ENCODE results near the gene TNFRSF14. TPM values are rescaled to one million over a fixed set of nuclear protein-coding genes. Genes with fewer than 3 reads are reported as not detected.
A peak's percentile ranks its signal among the peaks of the same experiment; 100 is the strongest.

The TNFRSF14 gene
- total and polyA plus RNA-seq, 4 donors, result 14.8 to 38.1 (median 29.1) TPM

GRCh38 chr1:2555634-2556276 is 416 bp upstream of the TNFRSF14 start:
- Histone ChIP-seq H3K9ac (ENCODE audit: low read depth in 1 of 2, low read length in 2 of 2) (peak overlapping the region; percentile 85 to 99), H3K27me3 (ENCODE audit: control insufficient read depth in 4 of 4, insufficient read depth in 4 of 4, low read length in 3 of 4) (no peaks in the 10 kb centered on the region), H3K4me3 (ENCODE audit: low read depth in 1 of 3, low read length in 3 of 3) (peak overlapping the region; percentile 54 to 83 (median 71)), H3K36me3 (ENCODE audit: control insufficient read depth in 4 of 4, insufficient read depth in 3 of 4, low read depth in 1 of 4, low read length in 3 of 4) (peaks cover 3 to 14% (median 7%) of the 10 kb centered on the region in 4 donors), H3K27ac (ENCODE audit: low read depth in 1 of 2, low read length in 2 of 2) (peak overlapping the region; percentile 83 to 96), H3K4me1 (ENCODE audit: control insufficient read depth in 4 of 4, insufficient read depth in 4 of 4, low read length in 3 of 4) (peaks cover 7 to 27% (median 19%) of the 10 kb centered on the region in 4 donors), H3K9me3 (ENCODE audit: control insufficient read depth in 4 of 4, low read length in 3 of 4) (no peaks in the 10 kb centered on the region)
- peak; percentile 53 for DNase-seq (ENCODE audit: low spot score)
- 1% methylated on average over 26 of the region's 26 CpGs for WGBS
- TF ChIP-seq RXRA (IDR thresholded peaks at IDR 0.05), result peak in 1 of 2 donors; percentile 32
- TF ChIP-seq REST (IDR thresholded peaks at IDR 0.05), result peak; percentile 10
- peak; percentile 39 to 53 for TF ChIP-seq HNF4A (conservative IDR thresholded peaks at IDR 0.05)
- TF ChIP-seq YY1 (IDR thresholded peaks at IDR 0.05), result no peak
- no peak for TF ChIP-seq JUND (IDR thresholded peaks at IDR 0.05)
- peak; percentile 37 for TF ChIP-seq SP1 (IDR thresholded peaks at IDR 0.05)
- TF ChIP-seq NR2F2 (IDR thresholded peaks at IDR 0.05), result peak; percentile 36

GRCh38 chr1:2556678-2557481 is 709 bp downstream of the TNFRSF14 start:
- peaks cover 6 to 19% (median 11%) of the 10 kb centered on the region in 4 donors for H3K36me3 ChIP-seq (ENCODE audit: control insufficient read depth in 4 of 4, insufficient read depth in 3 of 4, low read depth in 1 of 4, low read length in 3 of 4)
- H3K27me3 ChIP-seq (ENCODE audit: control insufficient read depth in 4 of 4, insufficient read depth in 4 of 4, low read length in 3 of 4), result no peaks in the 10 kb centered on the region
- H3K27ac ChIP-seq (ENCODE audit: low read depth in 1 of 2, low read length in 2 of 2), result peak overlapping the region; percentile 83 to 96
- DNase-seq (ENCODE audit: low spot score), result no peak
- H3K9me3 ChIP-seq (ENCODE audit: control insufficient read depth in 4 of 4, low read length in 3 of 4), result no peaks in the 10 kb centered on the region
- H3K4me3 ChIP-seq (ENCODE audit: low read depth in 1 of 3, low read length in 3 of 3), result peak overlapping the region; percentile 54 to 83 (median 71)
- WGBS, result 6% methylated on average over 24 of the region's 24 CpGs
- peak overlapping the region; percentile 85 to 99 for H3K9ac ChIP-seq (ENCODE audit: low read depth in 1 of 2, low read length in 2 of 2)
- no peak for TF ChIP-seq CTCF (IDR thresholded peaks at IDR 0.05; ENCODE audit: low read depth, low read length, missing input control)
- peak; percentile 80 for TF ChIP-seq YY1 (IDR thresholded peaks at IDR 0.05)
- peak in 1 of 2 donors; percentile 6 for TF ChIP-seq RXRA (IDR thresholded peaks at IDR 0.05)
- H3K4me1 ChIP-seq (ENCODE audit: control insufficient read depth in 4 of 4, insufficient read depth in 4 of 4, low read length in 3 of 4), result peaks cover 7 to 27% (median 19%) of the 10 kb centered on the region in 4 donors
